Stomach (tissue), 9 donors: ENCODE measurements around the gene FAT2. TPM values are rescaled to one million over a fixed set of nuclear protein-coding genes. Genes with fewer than 3 reads are reported as not detected.
A peak's percentile ranks its signal among the peaks of the same experiment; 100 is the strongest.
"Not testable (repeated sequence)": the region's sequence is repeated elsewhere in the genome, so short reads cannot be mapped to it uniquely, and the experiment has no call there.

Experiments
- DNase-seq, 2 donors: peaks; one replicate each; pipeline versions ENCODE4 v3.0.0 to v3.0.0-alpha.2; 2013 to 2019
- H3K27ac ChIP-seq, 5 donors: fragments of 200-600 bp in 4 of 5; sonication (generic) in 4 of 5; one replicate each; pipeline ENCODE4 v1.5.1; 2013 to 2019; ENCODE audit warnings: mild to moderate bottlenecking in 1 of 5, moderate library complexity in 1 of 5
- H3K27me3 ChIP-seq, 3 donors: fragments of 200-600 bp; sonication (generic); one replicate each; pipeline ENCODE4 v1.5.1; 2017 to 2019; ENCODE audit warnings: mixed run types in 1 of 3
- H3K36me3 ChIP-seq, 4 donors: fragments of 200-600 bp; sonication (generic); 1 replicate in 3 of 4; 2 replicates in 1 of 4; pipeline ENCODE4 v1.5.1; 2016 to 2019
- H3K4me1 ChIP-seq, 4 donors: fragments of 200-600 bp; sonication (generic); one replicate each; pipeline ENCODE4 v1.5.1; 2016 to 2019
- H3K4me3 ChIP-seq, 4 donors: fragments of 200-600 bp; sonication (generic) in 3 of 4; one replicate each; pipeline ENCODE4 v1.5.1; 2016 to 2019; ENCODE audit warnings: mild to moderate bottlenecking in 1 of 4
- H3K9me3 ChIP-seq, 4 donors: fragments of 200-600 bp; sonication (generic); one replicate each; pipeline ENCODE4 v1.5.1; 2016 to 2019
- EP300 ChIP-seq: sonication (generic); formaldehyde crosslinking; IDR thresholded peaks from one replicate; pipeline ENCODE4 v1.6.1; 2017; ENCODE audit warnings: antibody characterized with exemption
- POLR2A ChIP-seq, 4 donors: fragments of 450-650 bp; IDR thresholded peaks; one replicate each; pipeline ENCODE4 v1.6.1; 2016; ENCODE audit warnings: antibody characterized with exemption in 4 of 4, control low read depth in 2 of 4, mild to moderate bottlenecking in 1 of 4, moderate library complexity in 1 of 4
- POLR2AphosphoS5 ChIP-seq, 3 donors: sonication (generic); formaldehyde crosslinking; IDR thresholded peaks; one replicate each; pipeline ENCODE4 v1.6.1; 2016; ENCODE audit warnings: antibody characterized with exemption in 3 of 3
- WGBS, 5 donors: extraction: QIAGEN DNeasy Blood & Tissue Kit in 3 of 5; methylation state at CpG; one replicate each; pipeline versions ENCODE4 v1.1.5 to v1.1.7; 2013 to 2018; 5-methylcytosine and 5-hydroxymethylcytosine counted together
- intact Hi-C: fragments of 100-400 bp; cut with DNase I; formaldehyde crosslinking; loops from one replicate; pipeline ENCODE4 v1.15.1; 2023; ENCODE audit warnings: low total_unique reads
- polyA plus RNA-seq, 3 donors: library from polyadenylated mRNA; stranded (reverse); fragments of 200-250 nt; gene quantifications; one replicate each; pipeline ENCODE4 v1.2.3, GENCODE V29; 2013
- total RNA-seq, 5 donors: library from RNA; depleted of rRNA; stranded (reverse); fragments of >200 nt; gene quantifications; one replicate each; pipeline versions ENCODE4 v1.1.0 to v1.2.3, GENCODE V29; 2014 to 2016
- TF ChIP-seq, protein P1 (sequence below), 7 experiments: fragments of 450-650 bp in 4 of 7; fragments of 200-600 bp in 3 of 7; sonication (generic) in 3 of 7; IDR thresholded peaks; one replicate each; pipeline ENCODE4 v1.5.1; 2016 to 2019; ENCODE audit warnings: antibody characterized with exemption in 7 of 7, control low read depth in 2 of 7, mild to moderate bottlenecking in 1 of 7
- donor health status: healthy with polysubstance abuse.
- donor health status: Bipolar disorder and iron deficiency.
- donor health status: healthy.

FAT2 gene
- total and polyA plus RNA-seq, 8 donors, result 0.18 to 16.8 (median 2.5) TPM; not detected in 4

DNA sequence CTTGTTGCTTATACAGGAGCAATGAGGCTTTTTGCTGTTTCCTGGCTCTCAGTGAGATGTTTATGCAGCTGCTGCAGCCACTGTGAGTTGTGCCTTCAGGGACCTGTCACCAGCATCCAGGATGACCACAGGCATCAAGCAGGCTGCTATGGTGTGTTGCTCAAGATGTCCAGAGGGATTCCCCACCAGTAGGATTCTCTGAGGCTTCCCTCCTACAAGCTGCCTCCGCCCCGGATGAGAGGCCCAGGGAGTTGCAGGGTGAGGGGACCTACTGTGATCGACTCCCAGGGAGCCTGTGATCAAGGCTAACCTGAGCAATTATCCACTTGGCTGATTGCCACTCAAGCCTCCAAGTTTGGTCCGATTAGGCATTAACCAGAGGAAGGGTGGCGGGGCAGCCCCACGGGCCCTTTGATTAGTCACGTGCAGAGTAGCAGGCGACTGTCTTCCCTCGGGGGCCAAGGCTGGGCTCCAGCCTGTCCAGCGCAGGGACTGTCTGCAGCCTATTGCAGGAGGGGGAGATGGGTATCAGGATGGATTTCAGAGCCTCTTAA, 1.8 kb upstream of the FAT2 start:
- intact Hi-C loops, result no loop called here
- peaks cover 0 to 24% (median 0%) of the 10 kb centered on the region in 3 donors for H3K27me3 ChIP-seq
- H3K4me1 ChIP-seq, result no peaks in the 10 kb centered on the region
- 23 to 66% (median 34%) methylated on average over 10 of the region's 10 CpGs for WGBS, 5 donors
- H3K36me3 ChIP-seq, result no peaks in the 10 kb centered on the region
- H3K4me3 ChIP-seq, result no peak overlapping the region
- peak in 1 of 2 donors; percentile 48 for DNase-seq
- no peak for TF ChIP-seq POLR2A (IDR thresholded peaks at IDR 0.05)
- TF ChIP-seq EP300, result no peak
- no peak for TF ChIP-seq POLR2AphosphoS5 (IDR thresholded peaks at IDR 0.05)
- TF ChIP-seq, protein P1, sequence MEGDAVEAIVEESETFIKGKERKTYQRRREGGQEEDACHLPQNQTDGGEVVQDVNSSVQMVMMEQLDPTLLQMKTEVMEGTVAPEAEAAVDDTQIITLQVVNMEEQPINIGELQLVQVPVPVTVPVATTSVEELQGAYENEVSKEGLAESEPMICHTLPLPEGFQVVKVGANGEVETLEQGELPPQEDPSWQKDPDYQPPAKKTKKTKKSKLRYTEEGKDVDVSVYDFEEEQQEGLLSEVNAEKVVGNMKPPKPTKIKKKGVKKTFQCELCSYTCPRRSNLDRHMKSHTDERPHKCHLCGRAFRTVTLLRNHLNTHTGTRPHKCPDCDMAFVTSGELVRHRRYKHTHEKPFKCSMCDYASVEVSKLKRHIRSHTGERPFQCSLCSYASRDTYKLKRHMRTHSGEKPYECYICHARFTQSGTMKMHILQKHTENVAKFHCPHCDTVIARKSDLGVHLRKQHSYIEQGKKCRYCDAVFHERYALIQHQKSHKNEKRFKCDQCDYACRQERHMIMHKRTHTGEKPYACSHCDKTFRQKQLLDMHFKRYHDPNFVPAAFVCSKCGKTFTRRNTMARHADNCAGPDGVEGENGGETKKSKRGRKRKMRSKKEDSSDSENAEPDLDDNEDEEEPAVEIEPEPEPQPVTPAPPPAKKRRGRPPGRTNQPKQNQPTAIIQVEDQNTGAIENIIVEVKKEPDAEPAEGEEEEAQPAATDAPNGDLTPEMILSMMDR (IDR thresholded peaks at IDR 0.05), result no peak
- no peaks in the 10 kb centered on the region for H3K9me3 ChIP-seq
- H3K27ac ChIP-seq, result no peak overlapping the region

DNA sequence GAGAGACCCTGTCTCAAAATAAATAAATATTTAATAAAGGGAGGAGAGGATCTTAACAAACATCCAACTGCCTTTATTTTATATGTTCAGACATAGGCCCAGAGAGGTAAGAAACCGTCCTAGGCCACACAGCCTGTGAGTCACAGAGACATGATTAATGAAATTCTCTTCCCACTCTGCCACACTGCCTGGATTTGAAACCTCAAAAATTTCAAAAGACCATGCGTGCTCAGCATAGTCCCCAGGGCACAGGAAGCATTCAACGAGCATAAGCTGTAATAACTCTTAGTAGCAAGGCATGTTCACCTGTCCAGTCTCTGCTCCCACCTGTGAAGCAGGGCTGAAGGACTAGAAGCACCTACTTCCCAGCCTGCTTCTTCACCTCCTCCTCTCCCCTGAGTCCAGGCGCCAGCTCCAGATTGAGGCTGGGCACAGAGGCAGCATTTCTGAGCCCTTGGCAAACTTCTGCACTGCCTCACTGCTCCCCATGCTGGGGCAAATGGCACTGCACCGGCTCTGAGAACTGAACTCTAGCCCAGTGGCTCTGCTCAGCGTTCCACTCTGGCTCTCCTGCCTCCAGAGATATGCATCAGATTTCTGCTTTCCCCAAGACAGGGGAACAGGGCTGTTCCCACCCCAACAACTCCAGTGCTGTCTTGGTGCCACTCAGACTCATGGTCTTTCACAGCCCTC, 1.1 kb downstream of the FAT2 start:
- WGBS, 5 donors, result 64 to 80% (median 74%) methylated on average over 6 of the region's 6 CpGs

DNA sequence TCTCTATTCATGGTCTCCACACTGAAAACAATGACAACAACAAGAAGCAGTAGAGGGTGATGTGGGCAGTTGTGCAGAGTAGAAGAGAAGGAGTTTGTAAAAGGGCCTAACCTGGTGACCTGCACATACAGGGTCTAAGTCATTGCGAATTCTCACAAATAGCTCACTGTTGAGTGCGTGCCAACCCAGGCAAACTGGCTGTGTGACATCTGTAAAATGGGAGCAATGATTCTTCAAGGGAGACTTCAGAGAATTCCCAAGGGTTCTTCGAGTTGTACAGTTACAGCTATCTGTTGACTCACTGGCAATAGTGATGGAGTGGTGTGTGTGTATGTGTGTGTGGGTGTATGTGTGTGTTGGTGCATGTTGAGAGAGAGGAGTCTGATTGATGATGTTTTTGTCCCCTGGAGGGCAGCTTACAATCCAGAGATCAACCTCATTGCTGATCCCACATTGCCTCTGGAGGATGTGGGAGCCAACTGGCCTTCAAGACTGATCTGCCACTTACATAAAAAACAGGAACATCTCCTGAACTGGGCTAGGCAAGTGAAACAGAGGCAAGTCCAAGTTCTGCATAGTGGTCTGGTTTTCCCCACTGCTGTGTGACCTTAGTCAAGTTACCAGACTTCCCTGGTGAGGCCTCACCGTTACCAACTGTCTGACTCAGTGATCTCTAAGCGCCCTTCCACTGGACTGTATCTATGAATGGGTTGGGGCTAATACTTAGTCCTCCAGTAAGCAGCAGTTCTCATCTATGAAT, 3.2 kb downstream of the FAT2 start:
- no peak overlapping the region for H3K4me3 ChIP-seq
- intact Hi-C loops, result no loop called here
- no peaks in the 10 kb centered on the region for H3K4me1 ChIP-seq
- 85 to 94% (median 88%) methylated on average over 5 of the region's 5 CpGs for WGBS, 5 donors
- no peak for TF ChIP-seq POLR2A (IDR thresholded peaks at IDR 0.05)
- TF ChIP-seq, protein P1 (IDR thresholded peaks at IDR 0.05), result no peak
- TF ChIP-seq POLR2AphosphoS5 (IDR thresholded peaks at IDR 0.05), result no peak
- TF ChIP-seq EP300, result no peak
- no peak for DNase-seq
- no peaks in the 10 kb centered on the region for H3K9me3 ChIP-seq
- no peaks in the 10 kb centered on the region for H3K36me3 ChIP-seq
- no peak overlapping the region for H3K27ac ChIP-seq
- peaks cover 0 to 16% (median 0%) of the 10 kb centered on the region in 3 donors for H3K27me3 ChIP-seq

More for the DNA sequence above, 1.1 kb downstream of the FAT2 start:
- TF ChIP-seq POLR2AphosphoS5 (IDR thresholded peaks at IDR 0.05) (no peak), POLR2A (IDR thresholded peaks at IDR 0.05) (no peak), EP300 (no peak)
- TF ChIP-seq, protein P1 (IDR thresholded peaks at IDR 0.05), result no peak
- Histone ChIP-seq H3K4me1 (no peaks in the 10 kb centered on the region), H3K27ac (no peak overlapping the region), H3K27me3 (peaks cover 0 to 17% (median 0%) of the 10 kb centered on the region in 3 donors), H3K36me3 (no peaks in the 10 kb centered on the region), H3K9me3 (no peaks in the 10 kb centered on the region), H3K4me3 (no peak overlapping the region)
- DNase-seq, result no peak
- intact Hi-C loops, result no loop called here

DNA sequence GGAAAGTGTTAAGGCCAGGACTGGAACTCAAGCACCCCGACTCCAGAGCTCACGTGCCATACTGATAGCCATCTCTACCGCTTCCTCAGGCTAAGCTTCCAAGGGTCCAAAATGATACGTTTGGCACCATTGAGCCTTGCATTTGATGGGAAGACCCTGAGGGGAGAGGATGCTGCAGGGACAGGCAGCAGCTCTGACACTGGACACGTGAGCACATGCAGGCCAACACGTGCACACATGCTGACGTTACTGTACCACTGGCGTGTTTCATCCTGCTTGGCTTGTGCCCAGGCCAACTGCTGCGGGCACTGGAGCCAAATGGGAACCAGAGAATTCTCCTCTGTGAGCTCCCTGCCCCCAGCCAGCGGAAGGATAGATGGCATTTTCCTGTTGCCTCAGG, 5.2 kb downstream of the FAT2 start:
- H3K4me3 ChIP-seq, result no peak overlapping the region
- DNase-seq, result peak in 1 of 2 donors; percentile 20
- no peaks in the 10 kb centered on the region for H3K9me3 ChIP-seq
- H3K36me3 ChIP-seq, result no peaks in the 10 kb centered on the region
- no peak overlapping the region for H3K27ac ChIP-seq
- 73 to 88% (median 76%) methylated on average over 7 to 10 of the region's 10 CpGs for WGBS, 5 donors
- peaks cover 0 to 15% (median 0%) of the 10 kb centered on the region in 3 donors for H3K27me3 ChIP-seq
- TF ChIP-seq POLR2AphosphoS5 (IDR thresholded peaks at IDR 0.05), result no peak
- TF ChIP-seq, protein P1 (IDR thresholded peaks at IDR 0.05), result no peak
- TF ChIP-seq EP300, result no peak
- TF ChIP-seq POLR2A (IDR thresholded peaks at IDR 0.05), result no peak
- no peaks in the 10 kb centered on the region for H3K4me1 ChIP-seq
- intact Hi-C loops, result no loop called here

DNA sequence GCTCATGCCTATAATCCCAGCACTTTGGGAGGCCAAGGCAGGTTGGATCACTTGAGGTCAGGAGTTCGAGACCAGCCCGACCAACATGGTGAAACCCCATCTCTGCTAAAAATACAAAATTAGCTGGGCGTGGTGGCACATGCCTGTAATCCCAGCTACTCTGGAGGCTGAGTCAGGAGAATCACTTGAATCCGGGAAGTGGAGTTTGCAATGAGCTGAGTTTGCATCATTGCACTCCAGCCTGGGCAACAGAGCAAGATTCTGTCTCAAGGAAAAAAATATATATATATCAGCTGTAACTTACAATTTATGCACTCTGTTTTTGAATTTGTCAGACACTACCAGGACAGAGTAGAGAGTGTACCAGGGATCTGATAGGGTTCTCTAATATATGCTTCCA, 5.8 kb downstream of the FAT2 start:
- WGBS, 5 donors, result 56 to 67% (median 60%) methylated on average over 4 of the region's 4 CpGs
- H3K36me3 ChIP-seq, DNase-seq, intact Hi-C loops, H3K27me3 ChIP-seq, H3K9me3 ChIP-seq, H3K4me3 ChIP-seq, H3K27ac ChIP-seq, H3K4me1 ChIP-seq: not testable (repeated sequence)
